ENCODE results near the gene THAP7.

DNA sequence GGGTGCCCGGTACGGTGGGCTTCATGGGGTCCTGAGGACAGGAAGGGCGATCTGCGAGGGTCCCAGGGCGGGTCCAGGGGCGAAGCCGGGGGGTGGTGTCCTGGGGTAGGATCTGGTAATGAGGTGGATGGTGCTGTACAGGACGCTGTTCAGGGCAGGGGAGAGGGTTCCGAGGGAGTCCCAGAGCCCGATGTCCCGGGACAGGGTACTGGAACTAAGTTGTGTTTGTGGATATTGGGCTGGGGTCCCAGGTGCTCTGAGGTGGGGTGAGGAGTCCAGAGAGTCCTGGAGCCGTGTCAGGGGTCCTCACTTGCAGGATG lies 19.4 kb downstream of the THAP7 start:
- TF ChIP-seq CTCF (IDR thresholded peaks at IDR 0.05; ENCODE audit: low read length) (no peak), EZH2 (IDR thresholded peaks at IDR 0.05; ENCODE audit: borderline replicate concordance, low read length) (no peak)
